AML-193 (cell line): Measurements from ENCODE around the gene EID3.

ENCODE experiments used
- DNase-seq, 2 experiments: peaks; one replicate each; lab custom pipeline; 2025; lab: John Stamatoyannopoulos, UW

Gene EID3

DNA sequence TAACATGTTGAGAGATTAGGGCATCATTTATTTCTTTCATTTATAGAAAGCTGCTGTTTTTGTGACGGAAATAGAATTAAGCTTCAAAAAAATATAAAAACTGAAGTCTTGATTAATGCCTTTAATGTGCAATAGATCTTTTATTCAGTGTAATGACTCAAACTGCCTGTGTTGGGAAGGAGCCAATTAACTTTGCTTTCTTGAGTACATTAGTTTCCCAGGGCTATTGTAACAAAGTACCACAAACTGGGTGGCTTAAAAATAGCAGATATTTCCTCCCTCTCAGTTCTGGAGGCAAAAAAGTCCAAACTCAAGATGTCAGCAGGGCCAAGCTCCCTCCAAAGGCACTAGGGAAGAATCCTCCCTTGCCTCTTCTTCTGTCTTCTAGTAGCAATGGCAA is 36.6 kb downstream of the EID3 start:
- no peak for DNase-seq

- DNase-seq, result no peak
Measured at GRCh38 chr12:104340925-104341611, 37.5 kb downstream of the EID3 start.

GRCh38 chr12:104342147-104342546 is 38.6 kb downstream of the EID3 start:
- DNase-seq, result no peak

- DNase-seq, result no peak
Measured at GRCh38 chr12:104342635-104343249, 39.2 kb downstream of the EID3 start.

DNA sequence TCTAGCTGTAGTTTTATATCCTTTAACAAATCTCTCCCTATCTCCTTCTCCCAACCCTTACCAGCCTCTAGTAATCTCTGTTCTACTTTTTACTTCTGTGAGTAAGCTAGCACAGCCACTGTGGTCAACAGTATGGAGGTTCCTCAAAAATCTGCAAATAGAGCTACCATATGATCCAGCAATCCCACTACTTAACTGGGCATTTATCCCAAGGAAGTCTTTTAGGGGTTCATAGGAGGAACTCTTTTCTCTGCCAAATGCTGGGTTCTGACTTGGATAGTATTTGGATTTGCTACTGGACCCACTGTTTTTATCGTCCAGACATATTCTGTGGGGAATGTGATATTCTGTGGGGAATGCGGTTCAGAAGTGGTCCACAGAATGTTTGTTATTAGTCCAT is 41.1 kb downstream of the EID3 start:
- DNase-seq, result no peak

DNA sequence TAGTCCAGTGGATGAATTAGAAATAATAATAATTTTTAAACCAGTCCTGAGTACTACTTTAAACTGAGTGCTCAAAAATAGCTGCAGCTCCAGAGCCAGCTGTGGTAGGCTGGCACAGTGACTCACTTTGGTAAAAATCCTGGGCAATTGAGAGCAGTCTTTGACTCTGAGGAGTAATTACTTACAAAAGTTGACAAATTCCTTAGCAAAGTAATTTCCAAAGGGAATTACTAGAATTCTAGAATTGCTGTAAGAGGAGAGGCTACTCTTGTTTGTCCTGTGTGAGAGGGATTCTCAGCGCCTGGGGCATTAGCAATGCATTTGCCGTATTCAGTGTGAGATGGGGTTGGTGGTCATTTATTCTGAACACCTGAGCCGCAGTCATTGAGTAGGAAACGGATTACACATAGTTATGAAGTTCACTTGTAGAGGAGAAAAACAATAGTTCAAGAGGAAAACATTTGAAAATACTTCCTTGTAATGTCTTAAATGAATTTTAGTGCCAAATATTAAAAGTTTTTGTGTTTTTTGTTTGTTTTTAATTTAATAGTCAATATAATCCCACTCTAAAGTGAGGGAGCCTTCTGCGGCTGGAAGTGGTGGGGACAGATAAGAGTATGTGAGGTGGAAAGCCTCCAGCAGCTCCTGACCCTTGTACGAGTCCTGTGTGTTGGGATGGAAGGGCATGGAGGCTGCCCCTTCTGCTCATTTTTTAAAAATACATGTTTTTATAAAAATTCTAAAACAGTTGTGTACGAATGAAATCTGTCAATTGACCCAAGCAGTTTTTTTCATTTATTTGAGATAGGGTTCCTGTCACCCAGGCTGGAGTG is 41.9 kb downstream of the EID3 start:
- DNase-seq, result no peak

- DNase-seq, result no peak
Measured at GRCh38 chr12:104347374-104348075, 44.0 kb downstream of the EID3 start.

- no peak for DNase-seq
Measured at GRCh38 chr12:104348283-104348993, 44.9 kb downstream of the EID3 start.

DNA sequence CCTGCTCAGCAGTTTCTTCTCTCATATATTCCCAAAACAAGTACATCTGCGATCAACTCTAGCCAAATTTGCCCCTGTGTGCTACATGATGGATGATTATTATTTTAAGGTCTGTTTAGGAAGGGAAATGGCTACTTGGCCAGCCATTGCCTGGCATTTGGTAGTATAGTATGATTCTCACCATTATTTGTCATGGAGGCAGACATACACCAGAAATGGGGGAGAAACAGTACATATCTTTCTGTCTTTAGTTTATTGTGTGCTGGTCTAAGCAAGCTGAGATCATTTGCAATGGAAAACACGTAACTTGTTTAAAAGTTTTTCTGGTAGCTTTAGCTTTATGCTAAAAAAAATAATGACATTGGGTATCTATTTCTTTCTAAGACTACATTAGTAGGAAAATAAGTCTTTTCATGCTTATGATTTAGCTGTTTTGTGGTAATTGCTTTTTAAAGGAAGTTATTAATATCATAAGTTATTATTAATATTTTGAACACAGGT is 45.5 kb downstream of the EID3 start:
- no peak for DNase-seq

- DNase-seq, result no peak
Measured at GRCh38 chr12:104350211-104351056, 46.9 kb downstream of the EID3 start.

DNA sequence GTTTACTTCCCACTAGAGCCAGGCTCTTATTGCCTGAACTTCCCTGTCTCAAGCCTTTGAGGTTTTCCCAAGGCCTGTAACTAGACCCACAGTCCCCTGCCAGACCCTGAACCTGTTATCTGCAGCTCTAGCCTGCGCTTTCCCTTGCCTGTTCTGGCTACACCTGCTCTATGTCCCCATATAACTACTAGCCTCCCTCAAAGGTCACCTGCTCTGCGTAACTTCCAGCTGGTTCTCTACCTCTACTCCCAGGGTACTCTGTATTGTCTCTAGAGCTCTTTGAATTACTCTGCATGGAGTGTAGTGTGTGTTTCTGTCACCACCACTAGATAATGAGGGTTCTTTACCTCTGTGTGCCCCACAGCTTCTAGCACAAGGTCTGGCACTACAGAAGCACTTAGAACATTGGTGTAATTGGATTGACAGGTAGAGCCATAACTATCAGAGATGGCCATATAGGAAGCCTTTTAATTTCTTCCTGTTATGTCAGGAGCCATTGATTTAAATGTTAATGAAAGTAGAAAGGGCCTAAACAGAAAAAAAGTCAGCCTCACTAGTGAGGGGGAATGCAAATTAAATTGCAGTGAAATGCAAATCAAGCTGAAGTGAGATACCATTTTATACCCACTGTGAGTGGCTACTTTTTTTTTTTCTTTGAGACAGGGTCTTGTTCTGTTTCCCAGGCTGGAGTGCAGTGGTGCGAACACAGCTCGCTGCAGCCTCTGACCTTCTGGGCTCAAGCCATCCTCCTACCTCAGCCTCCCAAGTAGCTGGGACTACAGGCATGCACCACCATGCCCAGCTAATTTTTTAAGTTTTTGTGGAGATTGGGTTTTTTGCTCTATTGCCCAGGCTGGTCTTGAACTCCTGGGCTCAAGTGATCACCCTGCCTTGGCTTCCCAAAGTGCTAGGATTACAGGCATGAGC is 47.8 kb downstream of the EID3 start:
- DNase-seq, result no peak

DNA sequence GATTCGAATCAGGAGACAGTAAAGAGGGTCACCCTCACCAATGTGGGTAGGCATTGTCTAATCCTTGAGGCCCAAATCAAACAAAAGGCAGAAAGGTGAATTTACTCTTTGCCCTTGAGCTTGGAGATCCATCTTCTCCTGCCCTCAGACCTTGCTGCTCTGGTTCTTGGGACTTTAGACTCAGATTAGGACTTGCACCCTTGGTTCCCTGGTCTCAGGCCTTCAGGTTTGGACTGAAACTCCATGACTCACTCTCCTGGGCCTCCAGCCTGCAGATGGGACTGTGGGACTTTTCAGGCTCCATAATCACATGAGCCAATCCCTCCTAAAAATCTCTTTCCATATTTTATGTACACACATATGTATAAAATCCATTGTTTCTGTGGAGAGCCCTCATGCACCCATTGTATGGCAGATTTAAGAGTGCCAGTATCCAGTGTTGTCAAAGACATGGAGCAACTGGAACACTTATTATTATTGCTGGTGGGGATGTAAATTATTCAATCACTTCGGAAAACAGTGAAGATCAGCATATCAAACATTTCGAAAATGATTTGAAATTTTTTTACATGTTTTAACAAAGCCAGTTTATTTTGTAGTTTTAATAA is 48.7 kb downstream of the EID3 start:
- DNase-seq, result no peak

DNA sequence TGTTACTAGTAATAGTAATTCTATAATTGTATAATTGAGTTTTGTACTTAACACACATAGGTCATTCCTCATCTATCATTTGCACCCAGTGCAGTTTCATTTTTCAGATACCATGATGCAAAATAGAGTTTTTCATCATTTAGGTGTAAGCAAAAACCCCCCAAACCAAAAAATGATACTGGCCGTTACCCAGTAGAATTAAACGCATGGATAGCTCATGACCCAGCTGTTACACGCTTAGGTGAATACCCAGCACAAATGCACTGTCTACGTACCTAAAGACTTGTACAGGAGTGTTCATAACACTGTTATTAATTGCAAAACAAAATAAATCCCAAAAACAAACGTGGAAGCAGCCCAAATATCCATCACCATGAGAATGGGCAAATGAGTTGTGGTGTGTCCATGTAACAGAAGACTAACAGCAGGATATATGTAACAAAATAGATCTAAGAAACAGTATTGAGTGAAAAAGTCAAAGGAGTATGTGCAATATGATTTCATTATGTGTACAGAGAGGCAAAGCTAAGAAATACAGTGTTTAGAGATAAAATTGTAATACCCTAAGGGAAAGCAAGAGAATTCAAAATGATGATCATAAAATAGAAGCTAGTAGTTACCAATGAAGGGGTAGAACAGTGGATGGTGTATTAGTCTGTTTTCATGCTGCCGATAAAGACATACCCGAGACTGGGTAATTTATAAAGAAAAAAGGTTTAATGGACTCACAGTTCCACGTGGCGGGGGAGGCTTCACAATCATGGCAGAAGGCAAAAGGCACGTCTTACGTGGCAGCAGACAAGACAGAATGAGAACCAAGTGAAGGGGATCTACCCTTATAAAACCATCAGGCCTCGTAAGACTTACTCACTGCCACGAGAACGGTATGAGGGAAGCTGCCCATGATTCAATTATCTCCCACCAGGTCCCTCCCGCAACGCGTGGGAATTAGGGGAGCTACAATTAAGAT is 49.8 kb downstream of the EID3 start:
- no peak for DNase-seq

GRCh38 chr12:104354167-104354867 is 50.8 kb downstream of the EID3 start:
- DNase-seq, result no peak
